B cell (primary cell): ENCODE data around the gene STEAP2.

ENCODE experiments used
- EZH2 ChIP-seq: IDR thresholded peaks from 2 replicates; pipeline ENCODE4 v1.6.1; 2012; ENCODE audit warnings: borderline replicate concordance, low read depth, mild to moderate bottlenecking, moderate library complexity, low read length; ENCODE audit not compliant: insufficient read depth, poor library complexity, severe bottlenecking
- TF ChIP-seq, protein P1 (sequence below): fragments of 200-600 bp; IDR thresholded peaks from one replicate; pipeline ENCODE4 v1.8.0; 2022; ENCODE audit warnings: antibody characterized with exemption, mild to moderate bottlenecking

DNA sequence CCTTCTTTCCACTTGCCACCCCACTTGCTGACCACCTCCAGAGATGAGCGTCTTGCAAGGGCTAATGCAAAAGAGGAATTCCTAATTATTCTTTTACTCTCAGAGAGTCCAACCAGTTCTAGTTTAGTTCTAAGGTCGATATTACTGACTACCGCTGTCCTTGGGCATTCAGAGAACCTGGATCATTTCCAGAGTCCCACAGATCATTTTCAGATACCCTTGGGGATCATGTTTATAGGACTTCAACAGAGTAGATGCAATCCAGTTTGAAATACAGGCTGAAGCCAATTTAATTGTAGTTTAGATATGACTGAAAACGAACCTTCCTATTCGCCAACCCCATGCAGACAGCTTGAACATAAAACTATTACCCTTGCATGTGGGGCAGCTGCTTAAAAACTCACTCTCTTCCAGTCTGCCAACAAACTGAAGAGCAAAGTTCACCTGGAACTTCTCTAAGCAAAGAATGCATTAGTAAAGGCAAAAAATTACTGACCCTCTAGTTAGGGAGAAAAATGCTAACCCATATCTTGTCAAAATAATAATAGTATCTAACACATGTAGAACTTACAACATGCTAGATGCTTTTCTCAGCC lies 55.8 kb downstream of the STEAP2 start:
- TF ChIP-seq, protein P1, sequence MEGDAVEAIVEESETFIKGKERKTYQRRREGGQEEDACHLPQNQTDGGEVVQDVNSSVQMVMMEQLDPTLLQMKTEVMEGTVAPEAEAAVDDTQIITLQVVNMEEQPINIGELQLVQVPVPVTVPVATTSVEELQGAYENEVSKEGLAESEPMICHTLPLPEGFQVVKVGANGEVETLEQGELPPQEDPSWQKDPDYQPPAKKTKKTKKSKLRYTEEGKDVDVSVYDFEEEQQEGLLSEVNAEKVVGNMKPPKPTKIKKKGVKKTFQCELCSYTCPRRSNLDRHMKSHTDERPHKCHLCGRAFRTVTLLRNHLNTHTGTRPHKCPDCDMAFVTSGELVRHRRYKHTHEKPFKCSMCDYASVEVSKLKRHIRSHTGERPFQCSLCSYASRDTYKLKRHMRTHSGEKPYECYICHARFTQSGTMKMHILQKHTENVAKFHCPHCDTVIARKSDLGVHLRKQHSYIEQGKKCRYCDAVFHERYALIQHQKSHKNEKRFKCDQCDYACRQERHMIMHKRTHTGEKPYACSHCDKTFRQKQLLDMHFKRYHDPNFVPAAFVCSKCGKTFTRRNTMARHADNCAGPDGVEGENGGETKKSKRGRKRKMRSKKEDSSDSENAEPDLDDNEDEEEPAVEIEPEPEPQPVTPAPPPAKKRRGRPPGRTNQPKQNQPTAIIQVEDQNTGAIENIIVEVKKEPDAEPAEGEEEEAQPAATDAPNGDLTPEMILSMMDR = no peak
- TF ChIP-seq EZH2 = no peak
